ENCODE data around the gene ACRV1.

DNA sequence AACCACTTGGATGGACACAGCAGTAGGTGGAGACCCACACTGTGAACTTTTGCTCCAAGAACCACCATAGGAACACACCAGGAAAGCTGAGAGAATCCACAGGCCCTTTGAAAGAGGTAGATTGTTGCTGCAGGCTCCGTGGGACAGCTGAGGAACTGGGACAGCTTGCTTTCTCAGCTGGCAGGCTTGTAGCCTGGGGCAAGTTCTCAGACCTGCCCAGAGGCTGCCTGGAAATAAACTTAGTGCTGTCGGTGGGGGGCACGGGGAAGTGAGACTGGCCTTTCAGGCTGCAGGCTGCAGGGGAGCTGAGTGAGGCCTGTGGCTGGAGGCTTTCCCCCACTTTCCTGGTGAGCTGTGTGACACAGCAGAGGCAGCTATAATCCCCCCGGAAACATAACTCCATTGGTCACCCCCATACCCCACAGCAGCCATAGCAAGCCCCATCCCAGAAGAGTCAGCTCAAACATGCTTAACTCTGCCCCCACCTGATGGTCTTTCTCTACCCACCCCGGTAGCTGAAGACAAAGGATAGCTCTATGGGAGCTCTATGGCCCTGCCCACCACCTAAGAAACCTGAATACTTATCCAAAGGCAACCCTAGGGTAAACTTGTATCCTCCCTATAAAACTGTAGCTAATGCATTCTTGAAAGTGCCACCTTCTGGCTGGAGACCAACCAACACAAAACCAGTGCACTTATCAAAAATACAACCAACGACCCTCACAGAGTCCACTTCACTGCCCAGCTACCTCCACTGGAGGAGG is 21.4 kb upstream of the ACRV1 start:
- TF ChIP-seq POLR2AphosphoS5 (IDR thresholded peaks at IDR 0.05; ENCODE audit: low read depth, low read length) (no peak), POLR2A (IDR thresholded peaks at IDR 0.05; ENCODE audit: low read depth, low read length) (no peak), TAF1 (IDR thresholded peaks at IDR 0.05; ENCODE audit: low read depth, low read length) (no peak), SPI1 (IDR thresholded peaks at IDR 0.05; ENCODE audit: low read depth, low read length) (no peak), PAX5 (IDR thresholded peaks at IDR 0.05; ENCODE audit: insufficient read depth, low read length, severe bottlenecking) (no peak)
